Measurements from ENCODE around the gene GRIK2. TPM values are rescaled to one million over a fixed set of nuclear protein-coding genes. Genes with fewer than 3 reads are reported as not detected.

GRIK2 gene
- total and polyA plus RNA-seq, 2 of the 4 experiments (the other 2 are of a cell fraction) = 8.2 to 15.2 TPM

DNA sequence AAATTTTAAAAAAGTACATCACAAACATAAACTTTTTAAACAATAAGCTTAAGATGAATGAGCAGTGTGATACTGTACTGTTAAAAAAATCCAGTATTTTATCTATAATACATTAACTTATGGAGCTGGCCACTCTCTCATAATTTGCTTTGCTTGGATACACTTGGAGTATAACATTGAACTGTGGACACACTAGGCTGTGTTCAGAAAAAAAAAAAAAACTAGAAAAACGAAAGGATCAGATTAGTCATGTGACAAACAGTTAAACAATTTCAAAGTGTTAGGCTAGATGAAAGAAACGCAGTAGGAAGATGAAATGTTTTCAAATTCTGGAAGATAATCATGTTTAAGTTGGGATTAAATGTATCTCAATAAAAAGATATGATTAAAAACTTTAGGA, 220.0 kb downstream of the GRIK2 start:
- no peaks in the 10 kb centered on the region for H3K79me1 ChIP-seq (ENCODE audit: low read depth in 1 of 2, low read length in 2 of 2)
- no TSS peak for BruUV-seq (replicated peaks)
- WGBS, 2 experiments (ENCODE audit: extremely low coverage in 2 of 2, insufficient read length in 1 of 2) = no CpG with 5 or more reads among the region's 2 CpGs

More for the DNA sequence above, 220.0 kb downstream of the GRIK2 start:
- H3K27ac ChIP-seq (ENCODE audit: insufficient read depth, low read length) = no peak overlapping the region
- no peak overlapping the region for H3K4me3 ChIP-seq (ENCODE audit: insufficient read depth, low read depth, low read length)
- H3K4me1 ChIP-seq (ENCODE audit: control insufficient read depth, insufficient read depth, low read length) = peaks cover 2% of the 10 kb centered on the region; the same call in 1 of the 2 replicates
- H2BK120ac ChIP-seq (ENCODE audit: low read depth, low read length) = no peak overlapping the region
- no peak overlapping the region for H3K14ac ChIP-seq (replicated peaks; ENCODE audit: low read depth, low read length)
- no peaks in the 10 kb centered on the region for H4K20me1 ChIP-seq (ENCODE audit: insufficient read depth, low read length)
- POLR2A ChIA-PET (ENCODE audit: unreplicated experiment) = no interaction called here
- no peak overlapping the region for H2AFZ ChIP-seq (replicated peaks; ENCODE audit: low read length, poor library complexity)
- no peaks in the 10 kb centered on the region for H3K27me3 ChIP-seq (ENCODE audit: control insufficient read depth, insufficient read depth, low read length)
- H4K91ac ChIP-seq (ENCODE audit: insufficient read depth, low read depth, low read length) = no peak overlapping the region
- CTCF ChIA-PET = no interaction called here
- H2AK9ac ChIP-seq (replicated peaks; ENCODE audit: low read depth, low read length, poor library complexity) = no peak overlapping the region
- H3K9ac ChIP-seq (ENCODE audit: low read depth, low read length) = no peak overlapping the region
- intact Hi-C loops (cut with micrococcal nuclease) = no loop called here
- dilution Hi-C loops (cut with HindIII; ENCODE audit: low sequenced_read_pairs, unreplicated experiment) = no loop called here
- no peak overlapping the region for H2BK15ac ChIP-seq (ENCODE audit: low read depth, low read length)
- H3K56ac ChIP-seq (ENCODE audit: extremely low read depth, insufficient read depth, low read length) = no peak overlapping the region
- no peak overlapping the region for H4K8ac ChIP-seq (ENCODE audit: low read depth in 2 of 2, low read length in 2 of 2)
- ATAC-seq (ENCODE audit: low read depth) = peak; percentile 35; the same call in 1 of the 2 replicates
- H3K23ac ChIP-seq (ENCODE audit: low read depth, low read length) = no peak overlapping the region
- no peaks in the 10 kb centered on the region for H3K9me1 ChIP-seq (ENCODE audit: insufficient read depth, low read length)
- no peak overlapping the region for H3K4me2 ChIP-seq (ENCODE audit: low read depth, low read length)
- no peak for DNase-seq
- no peaks in the 10 kb centered on the region for H3K36me3 ChIP-seq (ENCODE audit: control insufficient read depth, insufficient read depth, low read length)
- H4K5ac ChIP-seq (ENCODE audit: low read depth, low read length) = no peak overlapping the region
- TF ChIP-seq CHD1 (IDR thresholded peaks at IDR 0.05; ENCODE audit: low read depth, low read length) = no peak
- no peak for TF ChIP-seq SMC3 (IDR thresholded peaks at IDR 0.05; ENCODE audit: low read depth, low read length)
- TF ChIP-seq, protein P1, sequence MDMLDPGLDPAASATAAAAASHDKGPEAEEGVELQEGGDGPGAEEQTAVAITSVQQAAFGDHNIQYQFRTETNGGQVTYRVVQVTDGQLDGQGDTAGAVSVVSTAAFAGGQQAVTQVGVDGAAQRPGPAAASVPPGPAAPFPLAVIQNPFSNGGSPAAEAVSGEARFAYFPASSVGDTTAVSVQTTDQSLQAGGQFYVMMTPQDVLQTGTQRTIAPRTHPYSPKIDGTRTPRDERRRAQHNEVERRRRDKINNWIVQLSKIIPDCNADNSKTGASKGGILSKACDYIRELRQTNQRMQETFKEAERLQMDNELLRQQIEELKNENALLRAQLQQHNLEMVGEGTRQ (IDR thresholded peaks at IDR 0.05; ENCODE audit: low read depth, low read length) = no peak
- no peak for TF ChIP-seq NFE2L2 (IDR thresholded peaks at IDR 0.05; ENCODE audit: low read depth, low read length)
- no peak for TF ChIP-seq RAD21 (IDR thresholded peaks at IDR 0.05; ENCODE audit: low read length)
- TF ChIP-seq, protein P2, sequence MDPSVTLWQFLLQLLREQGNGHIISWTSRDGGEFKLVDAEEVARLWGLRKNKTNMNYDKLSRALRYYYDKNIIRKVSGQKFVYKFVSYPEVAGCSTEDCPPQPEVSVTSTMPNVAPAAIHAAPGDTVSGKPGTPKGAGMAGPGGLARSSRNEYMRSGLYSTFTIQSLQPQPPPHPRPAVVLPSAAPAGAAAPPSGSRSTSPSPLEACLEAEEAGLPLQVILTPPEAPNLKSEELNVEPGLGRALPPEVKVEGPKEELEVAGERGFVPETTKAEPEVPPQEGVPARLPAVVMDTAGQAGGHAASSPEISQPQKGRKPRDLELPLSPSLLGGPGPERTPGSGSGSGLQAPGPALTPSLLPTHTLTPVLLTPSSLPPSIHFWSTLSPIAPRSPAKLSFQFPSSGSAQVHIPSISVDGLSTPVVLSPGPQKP (IDR thresholded peaks at IDR 0.05; ENCODE audit: borderline replicate concordance, low read depth, low read length) = no peak
- no peak for TF ChIP-seq MAFK (IDR thresholded peaks at IDR 0.05; ENCODE audit: low read depth, low read length)
- no peak for TF ChIP-seq MAZ (IDR thresholded peaks at IDR 0.05; ENCODE audit: borderline replicate concordance, low read depth, low read length)
- TF ChIP-seq RFX5 (IDR thresholded peaks at IDR 0.05; ENCODE audit: low read depth, low read length) = no peak
- H3K18ac ChIP-seq (ENCODE audit: low read depth, low read length) = no peak overlapping the region
- H2BK5ac ChIP-seq (ENCODE audit: low read depth, low read length, poor library complexity, severe bottlenecking) = no peak overlapping the region
- no peak overlapping the region for H3K4ac ChIP-seq (ENCODE audit: low read depth, low read length)
- no peak overlapping the region for H2BK20ac ChIP-seq (ENCODE audit: low read depth, low read length)
- no peaks in the 10 kb centered on the region for H3K9me3 ChIP-seq (ENCODE audit: control insufficient read depth, insufficient read depth, low read length)
- in situ Hi-C loops (cut with MboI; ENCODE audit: low sequenced_read_pairs) = no loop called here
- no peak overlapping the region for H2AK5ac ChIP-seq (ENCODE audit: low read depth, low read length)

Data from IMR-90 (cell line).